NB4 (cell line): ENCODE results near the gene MRPL27.

ENCODE experiments used
- DNase-seq: peaks from one replicate; pipeline ENCODE4 v3.0.0; 2010; ENCODE audit warnings: low read depth
- H3K4me3 ChIP-seq: one replicate; pipeline ENCODE4 v1.5.1; 2011; ENCODE audit warnings: mild to moderate bottlenecking, low read depth, low read length, moderate library complexity
- MYC ChIP-seq: IDR thresholded peaks from 2 replicates; pipeline ENCODE4 v1.6.1; 2011; ENCODE audit warnings: low read depth, low read length
- POLR2A ChIP-seq: IDR thresholded peaks from 2 replicates; pipeline ENCODE4 v1.6.1; 2011; ENCODE audit warnings: mild to moderate bottlenecking; ENCODE audit not compliant: insufficient read length; ENCODE audit errors: extremely low read depth
- TF ChIP-seq, protein P1 (sequence below): IDR thresholded peaks from 2 replicates; pipeline ENCODE4 v1.6.1; 2011; ENCODE audit warnings: low read depth, low read length
- TF ChIP-seq, protein P2 (sequence below): IDR thresholded peaks from one replicate; pipeline ENCODE4 v1.5.1; 2012; ENCODE audit warnings: low read depth, low read length

The MRPL27 gene

GRCh38 chr17:50388728-50389127, 15.7 kb upstream of the MRPL27 start:
- TF ChIP-seq, protein P1, sequence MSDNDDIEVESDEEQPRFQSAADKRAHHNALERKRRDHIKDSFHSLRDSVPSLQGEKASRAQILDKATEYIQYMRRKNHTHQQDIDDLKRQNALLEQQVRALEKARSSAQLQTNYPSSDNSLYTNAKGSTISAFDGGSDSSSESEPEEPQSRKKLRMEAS, result no peak
- no peak for TF ChIP-seq MYC
- DNase-seq, result no peak
- no peak overlapping the region for H3K4me3 ChIP-seq

DNA sequence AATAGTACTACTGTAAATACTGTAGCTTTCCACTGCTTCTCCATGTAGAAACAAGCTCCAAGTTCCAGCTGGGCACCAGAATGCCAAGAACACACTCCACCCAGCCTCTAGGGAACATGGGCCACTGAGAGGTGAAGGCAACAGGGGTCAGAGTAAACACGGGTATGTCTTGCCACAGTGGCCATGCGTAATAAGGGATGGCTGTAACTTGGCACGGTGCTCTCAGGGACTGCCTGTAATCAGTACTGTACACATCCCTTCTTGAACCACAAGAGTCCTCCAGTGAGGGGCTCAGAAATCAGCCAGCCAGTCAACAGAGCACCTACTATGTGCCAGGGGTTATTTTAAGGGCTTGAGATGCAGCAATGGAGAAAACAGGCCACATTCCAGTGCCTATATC, 13.5 kb upstream of the MRPL27 start:
- no peak for DNase-seq
- H3K4me3 ChIP-seq, result no peak overlapping the region
- TF ChIP-seq MYC, result no peak
- TF ChIP-seq, protein P2, sequence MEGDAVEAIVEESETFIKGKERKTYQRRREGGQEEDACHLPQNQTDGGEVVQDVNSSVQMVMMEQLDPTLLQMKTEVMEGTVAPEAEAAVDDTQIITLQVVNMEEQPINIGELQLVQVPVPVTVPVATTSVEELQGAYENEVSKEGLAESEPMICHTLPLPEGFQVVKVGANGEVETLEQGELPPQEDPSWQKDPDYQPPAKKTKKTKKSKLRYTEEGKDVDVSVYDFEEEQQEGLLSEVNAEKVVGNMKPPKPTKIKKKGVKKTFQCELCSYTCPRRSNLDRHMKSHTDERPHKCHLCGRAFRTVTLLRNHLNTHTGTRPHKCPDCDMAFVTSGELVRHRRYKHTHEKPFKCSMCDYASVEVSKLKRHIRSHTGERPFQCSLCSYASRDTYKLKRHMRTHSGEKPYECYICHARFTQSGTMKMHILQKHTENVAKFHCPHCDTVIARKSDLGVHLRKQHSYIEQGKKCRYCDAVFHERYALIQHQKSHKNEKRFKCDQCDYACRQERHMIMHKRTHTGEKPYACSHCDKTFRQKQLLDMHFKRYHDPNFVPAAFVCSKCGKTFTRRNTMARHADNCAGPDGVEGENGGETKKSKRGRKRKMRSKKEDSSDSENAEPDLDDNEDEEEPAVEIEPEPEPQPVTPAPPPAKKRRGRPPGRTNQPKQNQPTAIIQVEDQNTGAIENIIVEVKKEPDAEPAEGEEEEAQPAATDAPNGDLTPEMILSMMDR, result no peak
- TF ChIP-seq, protein P1, result no peak
- TF ChIP-seq POLR2A, result no peak

DNA sequence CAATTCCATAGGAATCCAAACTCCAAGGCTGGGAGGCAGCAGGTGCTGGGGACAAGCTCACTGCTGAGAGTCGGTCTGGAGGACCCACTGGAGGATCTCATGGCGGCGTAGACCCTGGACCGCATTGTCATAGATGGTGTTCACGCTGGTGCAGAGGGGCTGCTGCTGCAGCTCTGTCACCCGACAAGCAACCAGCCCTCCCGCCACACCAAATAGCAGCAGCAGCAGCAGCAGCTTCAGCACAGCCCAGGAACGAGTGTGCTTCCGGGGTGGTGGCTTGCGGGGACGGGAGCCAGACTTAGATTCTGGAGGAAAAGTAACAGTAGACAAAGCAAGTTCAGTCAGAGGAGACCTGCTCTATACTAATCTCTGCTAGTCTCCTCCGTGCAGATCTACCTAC, 9.9 kb upstream of the MRPL27 start:
- TF ChIP-seq, protein P1, result no peak
- TF ChIP-seq MYC (no peak), POLR2A (no peak)
- TF ChIP-seq, protein P2, result no peak
- no peak overlapping the region for H3K4me3 ChIP-seq
- no peak for DNase-seq

- H3K4me3 ChIP-seq, result no peak overlapping the region
- DNase-seq, result no peak
- TF ChIP-seq POLR2A (no peak), MYC (no peak)
- TF ChIP-seq, protein P2, result no peak
- TF ChIP-seq, protein P1, result no peak
Observed at GRCh38 chr17:50381920-50382319, 8.9 kb upstream of the MRPL27 start.

DNA sequence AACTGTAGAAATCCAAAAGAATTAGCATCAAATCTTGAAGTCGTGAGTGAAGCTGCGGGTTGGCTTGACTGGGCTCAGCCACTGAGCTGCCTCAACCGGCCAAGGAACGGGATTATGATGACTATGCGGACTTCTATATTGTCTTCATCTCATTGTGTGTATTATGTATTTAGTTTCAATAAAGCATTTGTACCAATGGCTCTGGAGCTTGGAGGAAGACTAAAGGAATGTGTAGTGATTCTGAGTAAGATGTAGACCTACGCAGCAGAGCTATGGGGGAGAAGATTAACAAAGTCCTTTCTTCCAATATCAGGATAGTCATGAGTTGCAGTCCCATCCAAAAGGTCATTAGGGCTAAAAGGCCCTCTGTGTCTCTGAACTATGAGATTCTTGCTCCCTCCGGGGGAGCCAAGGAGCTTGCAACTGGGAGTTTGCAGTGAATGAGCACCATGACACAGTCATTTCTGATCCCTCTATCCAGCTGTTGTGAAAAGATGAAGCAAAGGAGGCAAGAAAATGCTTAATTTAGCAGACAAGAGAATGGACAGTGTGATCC, 8.4 kb upstream of the MRPL27 start:
- no peak for DNase-seq
- no peak overlapping the region for H3K4me3 ChIP-seq
- TF ChIP-seq, protein P2, result no peak
- TF ChIP-seq MYC (no peak), POLR2A (no peak)
- TF ChIP-seq, protein P1, result no peak

DNA sequence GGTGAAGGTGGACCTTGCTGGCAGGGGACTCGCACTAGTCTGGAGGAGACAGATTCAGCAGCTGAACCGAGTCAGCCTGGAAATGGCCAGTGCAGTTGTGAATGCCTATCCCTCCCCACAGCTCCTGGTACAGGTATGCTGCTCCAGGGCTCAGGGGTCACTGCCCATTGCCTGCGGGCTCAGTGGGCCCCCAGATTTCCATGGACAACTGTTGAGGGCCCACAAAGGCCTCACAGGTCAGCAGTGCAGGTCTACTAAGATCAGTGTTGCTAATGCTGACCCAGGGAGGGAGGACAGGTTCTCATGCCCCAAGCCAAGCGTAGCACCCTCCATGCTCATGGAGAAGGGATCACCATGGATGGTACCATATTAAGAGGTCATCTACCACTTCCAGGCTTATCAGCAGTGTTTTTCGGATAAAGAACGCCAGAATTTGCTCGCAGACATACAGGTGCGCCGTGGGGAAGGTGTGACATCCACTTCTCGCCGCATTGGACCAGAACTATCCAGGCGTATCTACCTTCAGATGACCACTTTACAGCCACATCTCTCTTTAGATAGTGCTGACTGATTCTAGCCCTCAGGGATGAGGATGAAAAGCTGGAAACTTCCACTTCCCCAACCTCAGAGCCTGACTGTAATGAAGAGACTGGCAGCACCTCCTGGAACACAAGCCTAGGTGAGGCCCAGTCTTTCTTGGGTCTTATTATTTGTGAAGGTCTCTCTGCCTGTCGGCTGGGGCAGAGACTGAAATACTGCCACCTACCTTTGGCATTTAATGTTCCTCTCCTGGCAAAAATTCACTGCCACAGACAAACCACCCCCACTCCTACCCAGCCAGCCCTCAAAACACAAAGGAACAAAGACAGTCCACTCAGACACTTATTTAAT, 7.6 kb upstream of the MRPL27 start:
- peak; percentile 7 for TF ChIP-seq POLR2A
- TF ChIP-seq MYC, result no peak
- TF ChIP-seq, protein P2, result peak; percentile 14
- no peak overlapping the region for H3K4me3 ChIP-seq
- DNase-seq, result no peak
